Activated naive CD8-positive, alpha-beta T cell treated with anti-CD3 and anti-CD28 coated beads, Interleukin-2, amount 50 U/mL, for 24 hours (primary cell): Measurements from ENCODE around the gene GLYR1.

ENCODE experiments used
- ATAC-seq: fragments of 150-1000 bp; cut with Tn5 transposase; one replicate; pipeline ENCODE4 v1.10.0; 2021
- DNase-seq: peaks from one replicate; pipeline ENCODE4 v3.0.0; 2021
- H3K27ac Mint-ChIP-seq: one replicate; pipeline ENCODE4 v1.8.0; 2021; ENCODE audit warnings: mild to moderate bottlenecking, mixed read lengths
- H3K27me3 Mint-ChIP-seq: one replicate; pipeline ENCODE4 v1.8.0; 2021; ENCODE audit warnings: mixed read lengths
- H3K36me3 Mint-ChIP-seq: one replicate; pipeline ENCODE4 v1.8.0; 2021; ENCODE audit warnings: low read depth, mixed read lengths
- H3K4me1 Mint-ChIP-seq: one replicate; pipeline ENCODE4 v1.8.0; 2021; ENCODE audit warnings: mixed read lengths
- H3K4me3 Mint-ChIP-seq: one replicate; pipeline ENCODE4 v1.8.0; 2021; ENCODE audit warnings: mild to moderate bottlenecking, moderate library complexity, mixed read lengths
- H3K9me3 Mint-ChIP-seq: one replicate; pipeline ENCODE4 v1.8.0; 2021; ENCODE audit warnings: mixed read lengths

GLYR1 gene

DNA sequence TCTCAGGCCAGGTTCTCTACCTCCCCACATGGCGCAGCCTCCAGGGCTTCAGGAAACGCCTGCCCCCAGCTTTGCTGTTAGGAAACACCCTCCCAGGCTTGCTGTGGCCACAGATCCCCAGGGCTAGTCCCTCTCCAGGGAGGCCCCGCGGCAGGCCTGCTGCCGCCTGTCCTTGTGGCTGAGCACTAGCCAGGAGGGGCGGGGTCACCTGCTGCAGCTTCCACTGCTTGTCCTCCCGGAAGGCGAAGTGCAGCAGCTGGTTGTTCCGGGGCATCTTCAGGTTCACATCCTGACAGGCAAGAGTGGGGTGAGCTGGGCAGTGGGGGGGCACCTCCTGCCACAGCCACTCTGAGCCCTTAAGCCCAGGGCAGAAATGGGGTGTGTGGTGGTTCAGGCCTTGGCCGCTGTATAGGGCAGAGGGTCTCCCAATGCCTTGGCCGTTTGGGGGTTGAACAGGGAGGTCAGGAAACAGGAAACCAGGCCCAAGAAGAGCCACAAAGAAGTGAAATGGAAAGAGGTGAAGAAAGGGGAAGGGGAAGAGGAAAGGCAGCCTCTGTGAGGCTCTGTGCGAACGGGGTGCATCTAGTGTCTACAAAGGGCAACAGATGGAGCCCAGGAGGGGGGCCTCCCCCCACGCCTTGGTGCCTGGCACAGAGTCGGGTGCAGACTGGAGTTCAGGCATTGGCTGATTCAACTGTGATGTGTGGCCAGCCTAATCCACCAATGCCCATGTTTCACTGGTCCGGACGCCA, 46.6 kb downstream of the GLYR1 start:
- no peak for ATAC-seq
- Mint-ChIP-seq H3K4me1 (peaks cover 7% of the 10 kb centered on the region), H3K9me3 (no peaks in the 10 kb centered on the region), H3K36me3 (peaks cover 10% of the 10 kb centered on the region), H3K4me3 (no peak overlapping the region), H3K27ac (no peak overlapping the region), H3K27me3 (no peaks in the 10 kb centered on the region)
- DNase-seq = no peak

DNA sequence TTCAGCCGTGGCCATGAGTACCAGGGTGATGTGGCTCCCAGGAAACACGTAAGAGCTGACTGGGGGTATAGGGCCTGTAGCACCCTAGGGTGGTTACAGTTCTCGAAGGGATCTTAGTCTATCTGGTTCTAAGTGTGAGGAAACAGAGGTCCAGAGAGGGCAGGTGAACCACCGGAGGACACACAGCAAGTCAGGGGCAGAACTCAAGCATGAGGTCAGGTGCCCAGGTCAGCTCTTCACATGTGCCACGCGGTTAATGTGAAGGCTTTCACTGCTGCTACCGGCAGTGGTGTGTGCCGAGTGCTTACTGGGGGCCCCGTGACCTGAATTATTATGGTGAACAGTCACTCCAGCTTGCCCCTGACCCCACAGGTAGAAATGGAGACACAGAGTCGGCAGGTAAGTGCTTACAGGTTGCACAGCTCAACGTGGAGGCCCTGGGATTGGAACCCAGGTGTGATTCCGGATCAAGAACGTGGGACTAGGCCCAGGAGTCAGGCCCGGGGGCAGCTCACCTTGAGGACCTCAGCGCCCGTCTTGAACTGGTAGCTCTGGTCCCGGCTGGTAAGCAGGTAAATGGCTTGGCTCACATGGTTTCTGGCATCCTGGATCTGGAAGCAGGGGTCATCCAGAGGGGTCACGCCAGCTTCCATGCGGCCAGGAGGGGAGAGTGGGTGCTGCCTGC, 47.8 kb downstream of the GLYR1 start:
- Mint-ChIP-seq H3K4me3 (no peak overlapping the region), H3K9me3 (no peaks in the 10 kb centered on the region), H3K36me3 (peaks cover 4% of the 10 kb centered on the region), H3K4me1 (peaks cover 7% of the 10 kb centered on the region), H3K27ac (no peak overlapping the region), H3K27me3 (no peaks in the 10 kb centered on the region)
- no peak for ATAC-seq
- no peak for DNase-seq

DNA sequence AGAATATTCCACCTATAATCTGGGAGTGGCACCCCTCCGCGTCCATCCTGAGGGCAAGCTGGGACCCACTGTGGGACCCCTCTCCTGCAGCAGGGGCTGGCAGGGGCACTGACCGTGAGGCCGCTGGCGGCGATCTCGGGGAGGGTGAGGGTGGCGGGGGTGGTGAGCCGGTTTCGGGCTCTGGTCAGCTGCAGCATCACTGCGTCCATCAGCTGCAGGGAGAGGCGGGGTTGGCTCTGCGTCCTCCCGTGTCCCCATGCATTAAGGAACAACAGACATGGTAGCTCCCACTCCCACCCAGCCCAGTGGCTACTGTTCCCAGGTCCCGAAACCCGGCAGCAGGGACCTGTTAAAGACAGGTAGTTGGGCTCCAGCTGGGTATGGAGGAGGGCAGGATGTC, 48.6 kb downstream of the GLYR1 start:
- peaks cover 7% of the 10 kb centered on the region for H3K4me1 Mint-ChIP-seq

DNA sequence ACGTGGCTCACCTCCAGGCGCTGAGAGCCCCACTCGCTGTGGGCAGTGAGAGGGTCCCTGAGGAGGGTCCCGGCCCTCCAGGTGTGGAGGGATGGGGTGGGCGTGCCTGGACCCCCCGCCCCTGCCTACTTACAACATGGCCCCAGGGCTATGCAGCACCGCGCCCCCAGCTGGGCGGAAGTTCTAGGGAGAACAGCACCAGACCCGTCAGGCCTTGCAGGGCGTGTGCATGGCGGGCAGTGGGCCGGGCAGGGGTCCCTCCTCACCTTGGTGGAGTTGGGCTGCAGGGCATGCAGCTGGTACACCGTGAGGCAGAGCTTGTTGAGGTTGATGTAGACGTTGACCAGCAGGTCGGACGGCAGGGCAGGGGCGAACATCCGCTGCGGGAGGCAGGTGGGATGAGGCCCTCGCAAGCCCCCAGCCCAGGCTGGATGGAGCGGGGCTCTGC, 49.3 kb downstream of the GLYR1 start:
- H3K4me3 Mint-ChIP-seq = no peak overlapping the region
- H3K4me1 Mint-ChIP-seq = peaks cover 7% of the 10 kb centered on the region
- H3K27ac Mint-ChIP-seq = no peak overlapping the region
- H3K27me3 Mint-ChIP-seq = no peaks in the 10 kb centered on the region
- DNase-seq (no peak), ATAC-seq (no peak)
- no peaks in the 10 kb centered on the region for H3K9me3 Mint-ChIP-seq
- H3K36me3 Mint-ChIP-seq = no peaks in the 10 kb centered on the region

More for the DNA sequence above, 48.6 kb downstream of the GLYR1 start:
- Mint-ChIP-seq H3K9me3 (no peaks in the 10 kb centered on the region), H3K27me3 (no peaks in the 10 kb centered on the region), H3K4me3 (no peak overlapping the region), H3K27ac (no peak overlapping the region), H3K36me3 (no peaks in the 10 kb centered on the region)
- DNase-seq (no peak), ATAC-seq (no peak)

DNA sequence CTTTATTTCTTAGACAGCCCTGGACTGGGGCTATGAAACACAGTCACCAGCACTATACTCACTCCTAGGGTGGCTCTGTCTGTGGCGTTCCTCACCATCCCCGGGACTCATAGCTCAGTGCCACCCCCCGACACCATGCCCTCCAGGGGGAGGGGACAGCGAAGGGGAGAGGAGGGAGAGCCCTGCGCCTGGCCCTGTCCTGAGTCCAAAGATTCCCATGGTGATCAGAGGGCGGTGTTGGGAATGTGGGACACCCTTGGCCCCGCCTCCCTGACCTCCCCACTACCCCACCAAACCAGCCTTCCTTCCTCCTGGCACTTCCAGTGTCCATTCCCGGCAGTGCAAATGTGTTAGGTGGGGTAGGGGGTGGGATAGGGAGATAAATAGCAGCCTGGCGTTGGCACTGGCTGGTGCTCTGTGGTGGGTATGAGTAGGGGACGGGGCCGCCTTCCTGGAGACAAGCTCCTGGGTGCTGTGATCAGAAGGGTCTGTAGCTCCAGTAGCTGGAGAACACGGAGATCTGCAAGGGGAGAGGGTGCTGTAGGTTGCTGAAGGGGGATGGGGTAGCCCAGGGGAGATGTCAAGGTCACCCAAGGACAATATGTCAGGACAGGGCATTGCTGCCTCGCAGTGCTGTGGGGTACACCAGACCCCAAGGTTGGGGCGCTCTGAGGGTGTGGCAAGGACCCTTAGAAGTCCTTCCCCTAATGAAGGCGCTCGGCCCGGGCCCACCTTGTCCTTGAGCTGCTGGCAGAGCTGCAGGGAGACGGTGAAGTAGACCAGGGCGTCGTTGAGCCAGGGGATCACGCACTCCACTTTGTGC, 49.9 kb downstream of the GLYR1 start:
- ATAC-seq (no peak), DNase-seq (no peak)
- Mint-ChIP-seq H3K27me3 (no peaks in the 10 kb centered on the region), H3K9me3 (no peaks in the 10 kb centered on the region), H3K27ac (no peak overlapping the region), H3K36me3 (no peaks in the 10 kb centered on the region), H3K4me3 (no peak overlapping the region), H3K4me1 (peaks cover 7% of the 10 kb centered on the region)

DNA sequence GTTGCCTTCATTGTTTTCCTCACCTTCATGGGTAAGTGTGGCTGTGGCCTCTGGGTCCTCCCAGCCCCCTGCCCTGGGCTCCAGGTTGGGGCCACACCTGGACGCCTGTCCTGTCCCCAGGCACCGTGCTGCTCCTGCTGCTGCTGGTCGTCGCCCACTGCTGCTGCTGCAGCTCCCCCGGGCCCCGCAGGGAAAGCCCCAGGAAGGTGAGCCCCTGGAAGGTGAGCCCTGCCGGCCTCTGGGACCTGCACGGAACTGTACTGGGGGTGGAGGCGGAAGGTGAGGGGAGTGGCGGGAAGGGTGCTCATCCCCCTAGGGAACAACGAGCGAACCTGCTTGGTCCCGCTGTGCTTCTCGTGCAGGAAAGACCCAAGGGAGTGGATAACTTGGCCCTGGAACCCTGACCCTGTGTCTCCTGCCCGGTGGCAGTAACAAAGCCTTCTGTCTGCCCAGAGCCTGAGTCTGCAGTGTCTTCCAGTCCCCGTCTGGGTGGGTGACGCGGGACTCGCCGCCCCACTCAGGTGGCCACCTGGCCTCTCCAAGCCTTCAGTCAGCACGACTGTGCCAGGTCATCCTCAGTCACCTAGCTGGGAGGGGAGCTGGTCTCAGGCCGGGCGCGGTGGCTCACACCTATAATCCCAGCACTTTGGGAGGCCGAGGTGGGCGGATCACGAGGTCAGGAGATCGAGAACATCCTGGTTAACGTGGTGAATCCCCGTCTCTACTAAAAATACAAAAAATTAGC, 51.1 kb downstream of the GLYR1 start:
- Mint-ChIP-seq H3K9me3 (no peaks in the 10 kb centered on the region), H3K36me3 (no peaks in the 10 kb centered on the region), H3K4me1 (peaks cover 7% of the 10 kb centered on the region), H3K27ac (no peak overlapping the region), H3K27me3 (no peaks in the 10 kb centered on the region), H3K4me3 (no peak overlapping the region)
- ATAC-seq (no peak), DNase-seq (no peak)

DNA sequence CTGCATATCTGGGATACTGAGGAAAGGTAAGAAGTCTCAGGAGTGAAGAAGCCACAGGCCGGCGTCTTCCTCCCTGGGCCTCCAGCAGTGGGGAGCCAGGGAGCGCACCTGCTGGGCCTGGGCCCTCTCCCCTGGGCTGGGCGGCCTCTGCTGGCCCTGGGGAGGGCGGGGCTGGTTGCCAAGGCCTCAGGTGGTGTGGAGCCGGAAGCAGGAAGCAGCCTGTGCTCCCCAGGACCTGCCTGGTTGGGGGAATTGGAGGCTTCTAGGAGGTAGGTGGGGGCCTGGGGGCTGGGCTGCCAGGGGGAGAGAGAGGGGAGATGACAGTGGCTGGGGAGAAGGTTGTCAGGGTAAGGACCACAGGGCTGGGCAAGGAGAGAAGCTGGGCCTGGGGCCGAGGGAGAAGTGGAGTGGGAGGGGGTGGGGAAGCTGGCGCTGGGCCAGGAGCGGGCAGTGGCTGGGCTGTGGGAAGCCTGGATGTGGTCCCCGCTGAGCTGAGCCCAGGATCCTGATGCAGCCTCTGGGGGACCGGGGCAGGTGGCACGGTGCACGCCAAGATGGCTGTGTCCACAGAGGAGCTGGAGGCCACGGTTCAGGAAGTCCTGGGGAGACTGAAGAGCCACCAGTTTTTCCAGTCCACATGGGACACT, 51.8 kb downstream of the GLYR1 start, which contains the start of gene SMIM22:
SMIM22 (plus strand) TSS at position 189 of the 647 bp plus-strand sequence; CDS start at position 555, 366 bp downstream.
- Mint-ChIP-seq H3K27ac (no peak within 1 kb of the TSS), H3K4me3 (no peak within 1 kb of the TSS), H3K4me1 (peaks cover 2% of the 10 kb centered on the region), H3K27me3 (peaks cover 1% of the 10 kb centered on the region), H3K36me3 (no peaks in the 10 kb centered on the region), H3K9me3 (no peaks in the 10 kb centered on the region)
- DNase-seq = no peak
- ATAC-seq = no peak

DNA sequence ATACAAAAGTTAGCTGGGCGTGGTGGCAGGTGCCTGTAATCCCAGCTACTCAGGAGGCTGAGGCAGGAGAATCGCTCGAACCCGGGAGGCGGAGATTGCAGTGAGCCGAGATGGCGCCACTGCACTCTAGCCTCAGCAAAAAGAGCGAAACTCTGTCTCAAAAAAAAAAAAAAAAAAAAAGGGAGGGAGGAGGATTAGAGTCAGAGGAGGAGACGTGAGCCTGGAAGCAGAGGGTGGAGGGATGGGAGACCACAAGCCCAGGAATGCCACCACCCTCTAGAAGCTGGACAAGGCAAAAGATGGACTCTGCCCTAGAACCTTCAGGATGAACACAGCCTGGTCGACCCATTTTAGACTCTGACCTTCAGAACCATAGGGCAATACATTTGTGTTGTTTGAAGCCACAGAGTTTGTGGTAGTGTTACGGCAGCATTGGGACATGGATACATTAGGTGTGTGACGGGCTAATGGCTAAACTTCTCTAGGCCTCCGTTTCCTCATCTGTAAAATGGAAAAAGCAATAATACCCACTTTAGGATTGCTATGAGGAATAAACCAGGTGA, 54.1 kb downstream of the GLYR1 start:
- Mint-ChIP-seq H3K4me1 (no peaks in the 10 kb centered on the region), H3K36me3 (no peaks in the 10 kb centered on the region), H3K27me3 (peaks cover 1% of the 10 kb centered on the region), H3K27ac (no peak overlapping the region), H3K4me3 (no peak overlapping the region), H3K9me3 (no peaks in the 10 kb centered on the region)
- DNase-seq (no peak), ATAC-seq (no peak)

DNA sequence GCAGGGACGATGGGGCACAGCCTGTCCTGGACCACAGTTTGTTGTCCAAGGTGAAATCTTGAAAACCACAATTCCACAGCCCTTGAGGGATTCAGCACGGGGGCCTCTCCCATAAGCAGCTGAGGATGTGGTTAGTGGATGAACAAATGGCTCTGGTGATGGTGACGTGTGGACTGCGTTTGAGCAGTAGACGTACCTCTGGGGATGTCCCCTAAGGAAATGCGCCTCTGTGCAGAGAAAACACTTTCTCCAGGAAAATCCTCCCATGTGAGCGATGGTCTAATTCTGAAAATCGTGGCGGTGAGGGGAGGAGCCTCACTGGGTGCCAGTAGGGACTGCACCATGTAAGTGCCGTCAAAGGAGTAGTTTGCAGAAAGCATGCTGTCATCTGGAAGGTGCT, 56.2 kb downstream of the GLYR1 start:
- Mint-ChIP-seq H3K36me3 (no peaks in the 10 kb centered on the region), H3K27me3 (peaks cover 1% of the 10 kb centered on the region), H3K4me3 (no peak overlapping the region), H3K4me1 (no peaks in the 10 kb centered on the region), H3K27ac (no peak overlapping the region), H3K9me3 (no peaks in the 10 kb centered on the region)
- no peak for DNase-seq
- no peak for ATAC-seq

DNA sequence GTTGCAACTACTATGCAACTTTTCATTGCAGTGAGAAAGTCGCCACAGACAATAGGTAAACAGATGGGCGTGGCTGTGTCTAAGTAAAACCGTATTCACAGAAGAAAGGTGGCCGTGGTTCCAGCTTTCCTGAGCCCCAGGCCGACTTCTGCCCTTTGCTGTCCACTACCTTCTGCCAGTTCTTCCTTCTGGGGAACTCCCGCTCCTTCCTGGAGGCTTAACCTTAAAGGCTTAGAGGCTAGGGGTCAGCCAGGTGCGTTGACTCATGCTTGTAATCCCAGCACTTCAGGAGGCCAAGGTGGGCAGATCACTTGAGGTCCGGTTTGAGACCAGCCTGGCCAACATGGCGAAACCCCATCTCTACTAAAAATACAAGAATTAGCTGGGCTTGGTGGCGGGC, 56.8 kb downstream of the GLYR1 start:
- no peak overlapping the region for H3K27ac Mint-ChIP-seq

DNA sequence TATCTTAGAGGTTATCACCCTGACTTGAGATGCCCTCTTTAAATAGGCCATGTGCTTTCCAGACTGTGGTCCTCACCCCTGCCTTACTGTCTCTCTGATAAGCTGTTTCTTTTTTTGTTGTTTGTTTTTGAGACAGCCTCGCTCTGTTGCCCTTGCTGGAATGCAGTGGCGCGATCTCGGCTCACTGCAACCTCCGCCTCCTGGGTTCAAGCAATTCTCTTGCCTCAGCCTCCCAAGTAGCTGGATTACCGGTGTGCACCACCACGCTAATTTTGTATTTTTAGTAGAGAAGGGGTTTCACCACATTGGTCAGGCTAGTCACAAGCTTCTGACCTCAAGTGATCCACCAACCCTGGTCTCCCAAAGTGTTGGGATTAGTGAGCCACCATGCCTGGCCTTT, 58.2 kb downstream of the GLYR1 start:
- ATAC-seq = no peak
- Mint-ChIP-seq H3K4me1 (no peaks in the 10 kb centered on the region), H3K9me3 (no peaks in the 10 kb centered on the region), H3K27ac (no peak overlapping the region), H3K4me3 (no peak overlapping the region), H3K36me3 (no peaks in the 10 kb centered on the region), H3K27me3 (peaks cover 1% of the 10 kb centered on the region)
- no peak for DNase-seq

More for the DNA sequence above, 56.8 kb downstream of the GLYR1 start:
- Mint-ChIP-seq H3K36me3 (no peaks in the 10 kb centered on the region), H3K9me3 (no peaks in the 10 kb centered on the region), H3K27me3 (peaks cover 1% of the 10 kb centered on the region), H3K4me1 (no peaks in the 10 kb centered on the region), H3K4me3 (no peak overlapping the region)
- no peak for ATAC-seq
- no peak for DNase-seq

DNA sequence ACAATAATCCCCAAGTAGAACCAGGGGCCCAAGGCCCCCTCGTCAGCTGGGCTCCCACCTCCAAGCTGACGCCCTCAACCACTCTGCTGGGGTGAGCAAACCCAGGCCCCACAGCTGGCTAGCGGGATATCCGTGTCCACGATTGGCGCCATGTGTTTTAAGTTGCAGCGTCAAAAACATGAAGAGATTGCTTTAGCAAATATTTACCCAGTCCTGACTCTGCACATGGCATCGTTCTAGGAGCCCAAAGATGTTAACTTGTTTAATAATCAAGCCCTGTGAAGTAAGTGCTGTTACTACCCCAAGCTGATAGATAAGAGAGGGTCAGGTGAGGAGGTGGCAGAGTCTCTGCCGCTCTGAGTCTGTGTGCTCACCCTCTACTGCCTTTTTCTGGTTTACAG, 58.6 kb downstream of the GLYR1 start:
- peaks cover 1% of the 10 kb centered on the region for H3K27me3 Mint-ChIP-seq
- DNase-seq = no peak
- H3K4me3 Mint-ChIP-seq = no peak overlapping the region
- H3K4me1 Mint-ChIP-seq = no peaks in the 10 kb centered on the region
- no peaks in the 10 kb centered on the region for H3K9me3 Mint-ChIP-seq
- no peaks in the 10 kb centered on the region for H3K36me3 Mint-ChIP-seq
- no peak for ATAC-seq
- H3K27ac Mint-ChIP-seq = no peak overlapping the region

DNA sequence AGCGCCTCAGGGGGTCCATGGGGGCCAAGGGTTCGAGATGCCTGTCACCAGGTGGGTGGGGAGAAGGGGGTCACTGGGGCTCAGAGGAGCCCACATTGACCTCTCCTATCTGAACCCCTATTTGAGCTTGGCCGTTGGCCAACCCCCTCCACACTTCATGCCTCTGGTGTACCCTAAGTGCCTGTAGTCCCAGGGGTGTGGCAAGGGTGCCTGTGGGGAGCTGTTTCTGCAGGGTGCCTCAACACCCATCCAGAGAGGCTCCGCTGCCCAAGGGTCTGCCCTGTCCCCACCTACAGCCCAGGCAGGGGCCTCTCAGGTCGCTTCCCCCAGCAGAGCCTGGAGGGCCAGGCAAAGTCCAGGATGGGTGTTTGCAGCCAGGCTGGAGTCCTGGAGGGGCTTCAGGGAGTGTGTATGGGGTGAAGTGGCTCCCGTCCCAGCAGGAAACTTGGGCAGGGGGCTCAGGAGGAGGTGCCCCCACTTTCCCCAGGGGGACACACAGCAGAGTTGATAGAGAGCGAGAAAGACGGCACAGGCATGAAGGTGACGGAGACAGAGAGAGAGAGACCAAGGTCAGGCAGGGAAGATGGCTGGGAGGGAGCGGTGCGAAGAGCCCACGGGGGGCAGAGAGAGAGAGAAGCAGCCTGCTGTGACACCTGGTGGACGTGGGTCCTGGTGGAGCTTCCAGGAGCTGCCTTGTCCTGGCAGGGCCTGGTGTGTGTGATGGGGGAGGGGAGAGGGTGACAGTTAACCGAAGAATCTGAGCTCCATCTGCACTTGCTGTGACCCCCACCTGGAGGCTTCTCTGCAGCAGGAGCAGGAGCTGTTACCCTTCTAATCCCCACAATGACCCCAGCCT, 59.2 kb downstream of the GLYR1 start, which contains the start of gene SEPTIN12:
SEPTIN12 (minus strand) TSS at position 719 of the 856 bp plus-strand sequence; CDS start at position 19, 700 bp downstream.
- H3K9me3 Mint-ChIP-seq = no peaks in the 10 kb centered on the region
- no peak within 1 kb of the TSS for H3K4me3 Mint-ChIP-seq
- DNase-seq (no peak), ATAC-seq (peak; percentile 46)
- H3K27ac Mint-ChIP-seq = no peak within 1 kb of the TSS
- peaks cover 1% of the 10 kb centered on the region for H3K27me3 Mint-ChIP-seq
- no peaks in the 10 kb centered on the region for H3K4me1 Mint-ChIP-seq
- no peaks in the 10 kb centered on the region for H3K36me3 Mint-ChIP-seq
